GM18951 (cell line): ENCODE results near the gene SLC4A5.

ENCODE experiments used
- POLR2A ChIP-seq: IDR thresholded peaks from 4 replicates; pipeline ENCODE4 v1.6.1; 2011; ENCODE audit warnings: mild to moderate bottlenecking; ENCODE audit not compliant: insufficient read length, insufficient read depth; ENCODE audit errors: extremely low read depth
- in situ Hi-C: fragments of 300-500 bp; cut with MboI; formaldehyde crosslinking; loops from one replicate; pipeline ENCODE4 v1.12.0; 2022; ENCODE audit warnings: low sequenced_read_pairs, mixed read lengths, inconsistent platforms; ENCODE audit not compliant: unreplicated experiment

Gene SLC4A5

DNA sequence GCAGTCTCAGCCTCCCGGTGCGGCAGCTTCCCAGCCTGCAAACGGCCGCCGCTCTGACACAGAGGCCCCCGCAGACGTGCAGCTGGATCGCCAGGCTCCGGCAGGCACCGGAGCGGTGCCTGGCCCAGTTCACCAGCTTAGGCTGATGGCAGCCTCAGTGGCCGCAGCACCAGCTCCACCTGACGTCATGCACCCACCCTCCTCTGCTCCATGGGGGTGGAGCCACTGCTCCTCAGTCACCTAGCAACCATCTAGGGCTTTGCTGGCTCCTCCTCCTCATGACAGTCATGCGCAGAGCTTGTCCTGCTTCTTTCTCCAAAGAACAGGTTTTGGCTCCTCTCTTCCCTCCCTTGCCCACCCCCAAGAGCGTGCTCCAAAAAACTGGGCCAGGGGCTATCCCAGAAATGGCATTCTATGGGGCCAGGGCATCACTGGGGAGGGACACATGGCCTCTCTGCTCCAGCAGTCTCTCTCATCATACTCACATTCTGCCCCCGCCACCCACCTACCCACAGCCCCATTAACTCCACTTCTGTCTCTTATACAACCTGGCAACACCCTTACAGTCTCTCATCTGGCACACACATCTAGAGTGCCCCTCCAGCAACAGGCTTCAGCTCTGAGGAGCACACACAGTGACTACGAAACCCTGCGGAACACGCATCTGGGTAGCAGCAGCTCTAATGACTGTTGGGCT lies 31.4 kb upstream of the SLC4A5 start:
- TF ChIP-seq POLR2A = no peak
- in situ Hi-C loops = no loop called here

DNA sequence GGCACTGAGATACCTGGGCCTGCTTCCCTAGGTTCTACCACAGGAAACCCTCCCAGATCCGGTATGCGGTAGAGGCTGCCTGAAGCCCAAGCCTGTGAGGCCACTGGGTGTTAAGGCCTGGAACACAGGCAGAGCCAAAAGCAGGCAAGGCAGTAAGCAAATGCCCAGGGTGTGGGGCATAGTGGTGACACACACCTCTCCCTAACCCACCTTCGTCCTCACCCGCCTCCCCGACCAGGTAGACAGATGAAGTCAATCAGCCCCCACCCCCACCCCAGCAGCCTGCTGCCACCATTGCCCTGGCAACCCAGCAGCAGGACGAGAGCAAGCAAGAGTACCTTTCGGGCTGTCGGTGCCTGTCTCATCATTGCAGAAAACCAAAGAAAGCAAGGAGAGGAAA lies 30.8 kb upstream of the SLC4A5 start:
- no peak for TF ChIP-seq POLR2A
- in situ Hi-C loops = no loop called here

DNA sequence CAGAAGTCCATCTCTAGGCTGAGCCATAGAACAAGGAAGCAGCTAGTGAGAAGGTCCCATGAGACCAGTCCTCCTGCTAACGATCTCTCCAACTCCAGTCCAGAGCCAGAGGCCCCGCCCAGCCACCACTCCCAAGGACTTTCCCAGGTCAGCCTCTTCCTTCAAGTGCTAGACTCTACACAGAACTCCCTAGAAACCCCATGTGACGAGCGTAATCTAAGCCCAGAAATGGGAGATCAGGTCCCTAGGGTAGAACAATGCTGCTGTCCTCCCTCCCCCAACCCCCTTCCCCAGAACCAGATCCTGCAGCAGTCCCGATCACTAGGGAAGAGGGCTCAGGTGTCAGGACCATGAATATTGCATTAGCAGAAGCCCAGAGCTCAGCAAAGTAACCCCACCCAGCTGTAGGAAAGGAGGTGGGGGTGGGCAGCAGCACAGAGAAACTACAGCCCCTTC lies 30.0 kb upstream of the SLC4A5 start:
- no peak for TF ChIP-seq POLR2A
- in situ Hi-C loops = no loop called here

DNA sequence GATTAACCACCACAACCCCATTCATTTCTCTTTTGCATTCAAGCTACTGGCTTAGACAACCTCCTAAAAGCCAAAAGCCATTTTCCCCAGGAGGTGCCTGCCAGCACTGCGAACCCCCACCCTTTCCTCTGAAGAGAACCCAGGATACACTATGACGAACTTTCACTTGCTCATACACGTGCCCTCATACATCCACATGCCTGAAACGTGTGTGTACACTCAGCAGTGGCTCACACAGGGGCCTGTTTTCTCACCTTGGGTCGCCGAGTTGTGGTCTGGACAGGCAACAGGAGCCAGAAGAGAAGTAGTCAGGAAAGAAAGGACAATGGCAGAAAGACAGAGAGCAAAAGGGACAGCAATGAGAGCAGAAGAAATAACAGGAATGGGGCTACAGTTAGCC lies 29.5 kb upstream of the SLC4A5 start:
- in situ Hi-C loops = no loop called here
- no peak for TF ChIP-seq POLR2A

DNA sequence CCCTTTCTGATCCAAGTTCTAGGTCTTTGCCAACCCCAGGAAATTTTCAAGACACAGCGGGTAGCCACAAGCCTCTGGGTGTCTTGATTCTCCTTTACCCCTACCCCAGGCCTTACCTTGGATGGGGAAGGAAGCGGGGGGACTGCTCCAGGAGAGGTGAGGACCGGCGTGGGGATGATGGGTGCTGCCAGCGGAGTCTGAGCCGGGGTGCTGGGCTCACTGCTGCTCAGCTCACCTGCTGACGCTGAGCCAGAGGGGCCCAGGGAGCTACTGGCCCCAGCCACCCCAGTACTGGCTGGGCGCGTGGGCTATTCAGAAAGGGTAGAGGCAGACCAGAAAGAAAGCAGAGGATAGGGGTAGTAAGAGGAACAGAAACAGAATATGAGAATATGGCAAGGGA lies 28.2 kb upstream of the SLC4A5 start:
- no peak for TF ChIP-seq POLR2A
- in situ Hi-C loops = no loop called here

DNA sequence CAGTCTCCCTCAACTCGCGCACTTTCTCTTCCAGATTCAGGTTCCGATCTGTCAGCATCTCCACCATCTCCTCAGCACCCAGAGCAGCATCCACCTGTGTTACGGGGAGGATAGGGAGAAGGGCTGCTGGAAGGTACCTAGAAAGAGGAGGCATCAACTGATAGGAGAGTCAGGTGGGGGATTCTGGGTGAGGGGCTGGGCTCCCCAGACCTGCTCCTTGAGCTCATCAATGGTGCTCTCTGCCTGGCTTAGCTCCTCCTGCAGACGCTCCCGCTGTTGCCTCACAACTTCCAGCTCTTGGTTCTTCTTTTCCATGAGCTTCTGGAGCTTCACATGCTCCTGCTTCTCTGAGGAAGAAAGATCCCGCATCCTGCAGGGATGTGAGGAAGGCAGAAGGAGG lies 26.8 kb upstream of the SLC4A5 start:
- in situ Hi-C loops = no loop called here
- no peak for TF ChIP-seq POLR2A

DNA sequence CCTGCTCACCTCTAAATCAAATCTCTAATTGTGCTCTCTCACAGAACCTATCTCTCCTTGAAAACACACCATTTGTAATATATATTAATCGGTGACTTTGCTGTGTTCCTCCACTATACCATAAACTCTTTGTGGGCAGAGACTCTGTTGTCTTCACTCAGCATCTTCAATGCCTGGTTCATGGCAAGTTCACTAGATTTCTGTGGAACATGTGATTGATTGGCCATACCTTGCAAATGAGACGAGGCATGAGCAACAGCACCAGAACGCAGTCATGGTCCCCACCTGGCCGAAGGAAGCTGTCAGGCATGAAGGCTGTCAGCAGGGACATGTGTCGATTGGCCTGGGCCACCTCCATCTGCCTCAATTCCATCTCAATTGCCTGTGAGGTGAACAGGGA lies 25.3 kb upstream of the SLC4A5 start:
- TF ChIP-seq POLR2A = no peak
- in situ Hi-C loops = no loop called here

DNA sequence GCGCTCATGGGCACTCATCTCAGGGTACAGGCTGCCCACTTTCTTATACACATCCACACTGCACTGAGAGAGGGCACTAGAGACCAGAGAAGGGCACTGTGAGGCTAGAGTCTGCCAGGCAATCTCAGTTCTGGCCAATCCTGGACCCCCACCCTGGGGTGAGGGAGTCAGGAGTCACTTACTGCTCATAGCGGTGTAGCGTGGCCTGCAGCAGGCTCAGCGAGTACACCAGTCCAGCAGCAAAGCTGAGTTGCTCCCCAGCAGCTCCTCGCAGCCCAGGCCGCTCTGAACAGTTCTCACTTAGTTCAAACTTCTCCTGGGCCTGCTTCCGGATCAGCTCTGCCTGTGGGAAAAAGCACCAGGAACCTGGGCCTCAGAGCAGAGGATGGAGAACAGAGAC lies 24.6 kb upstream of the SLC4A5 start:
- no peak for TF ChIP-seq POLR2A
- in situ Hi-C loops = no loop called here

DNA sequence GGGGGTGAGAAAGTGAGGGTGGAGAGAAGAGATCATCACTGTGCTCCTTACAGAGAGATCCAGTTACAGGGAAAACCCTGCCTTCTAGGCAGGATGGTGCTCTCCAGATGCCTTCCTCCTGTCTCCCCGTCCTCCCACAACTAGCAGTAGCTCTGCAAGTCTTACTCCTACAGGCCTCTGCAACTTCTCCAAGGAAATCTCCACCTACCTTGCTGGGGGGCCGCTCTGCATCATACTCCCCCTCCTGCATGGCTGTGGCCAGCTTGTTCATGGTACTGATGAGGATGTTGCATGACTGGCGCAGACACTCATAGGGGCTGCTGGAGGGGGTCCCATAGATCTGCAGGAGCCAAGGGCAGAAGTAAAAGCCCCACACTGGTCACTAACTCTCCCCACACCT lies 22.8 kb upstream of the SLC4A5 start:
- TF ChIP-seq POLR2A = no peak
- in situ Hi-C loops = no loop called here

DNA sequence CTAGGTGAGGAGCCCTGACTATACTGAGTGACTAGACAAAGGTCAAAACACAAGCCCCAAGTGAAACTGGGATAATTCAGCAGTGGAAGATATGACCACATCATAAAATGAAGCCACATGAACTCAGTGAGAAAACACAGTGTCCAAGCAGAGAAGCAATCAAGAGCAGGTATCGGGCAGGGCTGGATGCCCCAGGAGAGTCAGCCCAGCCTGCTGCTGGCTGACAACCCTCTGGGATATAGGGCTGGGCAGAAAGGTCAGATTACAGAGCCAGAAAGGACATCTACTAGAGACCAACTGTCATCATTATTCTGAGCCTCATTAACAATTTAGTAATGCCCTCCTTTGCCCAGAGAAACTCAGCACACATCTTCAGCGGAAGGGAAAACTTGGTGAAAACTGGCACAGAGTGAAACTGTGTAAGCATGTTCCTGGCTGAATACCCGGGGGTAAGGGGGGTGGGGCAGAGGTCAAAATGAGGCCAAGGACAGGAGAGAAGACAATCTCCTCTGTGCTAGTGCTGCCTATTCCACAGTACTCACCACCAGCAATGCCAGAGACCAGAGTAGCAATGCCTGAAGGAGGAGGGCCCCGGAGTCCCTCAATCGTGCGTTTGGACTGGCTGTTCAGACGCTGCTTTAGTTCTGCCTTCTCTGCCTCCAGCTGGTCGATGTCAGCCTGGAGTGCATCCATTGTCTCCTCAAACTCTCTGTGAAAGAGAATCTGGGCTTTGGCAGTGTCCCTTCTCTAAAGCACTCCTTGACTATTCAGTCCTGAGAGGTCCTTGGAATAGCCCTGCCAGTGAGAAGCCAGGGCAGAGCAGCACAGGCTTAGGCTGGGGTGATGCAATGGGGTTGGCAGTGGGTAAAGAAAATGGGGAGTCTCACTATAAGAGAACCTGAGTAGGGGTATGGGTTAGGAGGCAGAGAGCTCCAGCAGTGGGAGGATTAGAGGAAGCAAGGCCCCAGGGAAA lies 21.6 kb upstream of the SLC4A5 start:
- TF ChIP-seq POLR2A = no peak

DNA sequence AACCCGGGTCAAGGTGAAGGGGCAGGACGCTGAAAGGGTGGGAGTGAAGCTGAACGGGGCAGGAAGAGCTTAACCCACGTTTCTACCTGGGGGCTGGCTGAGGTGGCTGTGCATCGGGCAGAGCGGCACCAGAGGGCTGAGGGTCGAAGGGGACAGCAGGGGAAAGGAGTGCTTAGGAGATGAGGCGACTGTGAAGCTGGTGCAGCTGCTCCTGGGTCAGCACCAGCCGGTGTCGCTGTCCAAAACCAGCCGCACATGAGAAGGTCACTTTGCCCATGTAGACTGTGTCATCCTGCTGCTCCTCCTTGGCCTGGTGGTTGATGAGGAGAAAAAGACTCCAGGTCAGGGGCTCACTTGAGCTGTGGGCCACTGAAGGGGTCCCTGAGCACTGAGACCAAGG lies 18.1 kb upstream of the SLC4A5 start:
- TF ChIP-seq POLR2A = no peak
- in situ Hi-C loops = no loop called here

More for the DNA sequence above, 21.6 kb upstream of the SLC4A5 start:
- in situ Hi-C loops = no loop called here

DNA sequence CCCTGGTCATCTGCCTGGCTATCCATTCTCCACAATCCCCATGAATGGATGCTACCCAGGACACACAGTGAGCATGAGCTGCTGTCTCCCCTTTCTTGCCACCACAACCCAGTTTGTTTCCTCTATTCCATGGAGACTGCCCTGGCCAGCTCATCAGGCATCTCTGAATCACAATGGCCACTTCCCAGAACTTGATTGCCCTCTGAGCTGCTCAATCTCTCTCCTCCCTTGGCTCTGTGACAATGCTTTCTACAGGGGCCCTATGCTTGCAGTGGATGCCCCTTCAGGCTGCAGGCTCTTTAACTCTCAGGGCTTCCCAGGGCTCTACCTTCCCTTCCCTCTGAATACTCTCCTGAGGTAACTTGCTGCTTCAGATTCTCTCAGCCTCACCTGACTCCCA lies 14.4 kb upstream of the SLC4A5 start:
- TF ChIP-seq POLR2A = no peak
- in situ Hi-C loops = no loop called here

DNA sequence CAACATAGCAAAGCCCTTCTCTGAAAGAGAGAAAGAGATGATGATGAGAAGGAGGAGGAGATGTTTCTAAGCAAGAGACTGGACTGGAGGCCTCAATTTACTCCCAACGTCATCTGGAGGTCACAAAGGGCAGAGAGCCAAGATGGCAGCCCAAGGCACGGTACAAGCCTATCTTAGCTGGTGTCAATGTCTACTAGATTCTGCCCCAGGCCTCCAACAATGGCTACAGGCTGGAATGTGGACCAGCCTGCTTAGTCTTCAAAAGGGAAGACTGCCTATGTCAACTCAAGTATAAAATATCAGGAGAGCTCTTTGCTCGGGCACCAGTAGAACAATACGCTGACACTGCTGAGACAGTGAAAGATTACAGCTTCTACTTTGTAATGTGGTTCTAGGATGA lies 6.7 kb upstream of the SLC4A5 start:
- no peak for TF ChIP-seq POLR2A
- in situ Hi-C loops = no loop called here

DNA sequence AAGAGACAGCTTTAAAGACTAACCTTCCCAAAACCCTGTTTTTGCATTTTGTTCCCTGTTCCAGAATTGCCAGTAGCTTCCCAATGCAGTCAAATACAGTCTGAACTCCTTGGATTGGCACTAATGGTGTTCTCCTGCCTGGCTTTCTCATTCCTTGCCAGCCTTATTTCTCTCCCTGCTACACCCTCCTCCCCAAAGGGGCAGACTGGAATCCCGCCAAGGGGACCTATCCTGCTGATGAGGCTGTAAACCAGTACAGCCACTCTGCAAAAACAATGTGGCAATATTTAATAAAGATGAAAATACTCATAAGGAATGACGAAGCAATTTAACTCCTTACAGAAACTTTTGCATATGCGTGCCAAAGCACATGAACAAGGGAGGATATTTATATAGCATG lies 4.5 kb upstream of the SLC4A5 start:
- no peak for TF ChIP-seq POLR2A
- in situ Hi-C loops = no loop called here
